GM18508 (cell line): ENCODE results near the gene IMMP2L.

Experiments used
- ATAC-seq: cut with Tn5 transposase; IDR thresholded peaks from one replicate; pipeline ENCODE4 v1.9.1; 2021; ENCODE audit warnings: moderate number of reproducible peaks; ENCODE audit not compliant: insufficient read depth, unreplicated experiment

The IMMP2L gene

DNA sequence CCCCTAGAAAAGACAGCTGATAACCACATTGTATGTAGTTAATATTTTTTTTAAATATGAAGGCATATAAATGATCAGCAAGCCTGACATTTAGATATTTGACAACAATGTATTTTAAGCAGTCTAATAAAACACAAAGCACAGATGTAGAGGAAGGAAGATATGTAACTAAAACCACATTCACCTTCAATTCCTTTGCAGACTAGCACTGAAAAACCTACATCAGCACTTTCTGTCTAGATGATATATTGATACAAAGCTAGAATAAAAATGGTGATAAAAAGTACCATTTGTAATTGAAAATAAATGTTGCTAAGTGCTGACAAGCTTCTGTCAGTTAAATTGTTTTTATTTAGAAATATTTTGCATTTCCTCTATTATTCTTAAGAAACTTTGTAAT is 153.6 kb downstream of the IMMP2L start:
- no peak for ATAC-seq

DNA sequence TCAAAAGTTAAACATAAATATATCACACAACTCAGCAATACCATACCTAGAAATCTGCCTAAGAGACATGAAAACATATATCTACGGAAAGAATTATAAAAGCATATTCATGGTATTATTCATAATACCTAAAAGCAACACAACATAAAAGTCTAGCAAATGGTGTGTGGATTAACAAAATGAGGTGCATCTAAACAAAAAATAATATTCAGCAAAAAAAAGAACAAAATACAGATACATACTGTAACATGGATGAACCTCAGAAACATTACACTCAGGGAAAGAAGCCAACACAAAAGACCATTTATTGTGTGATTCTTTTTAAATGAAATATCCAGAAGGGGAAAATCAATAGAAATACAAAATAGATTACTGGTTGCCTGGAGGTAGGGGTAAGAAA is 155.0 kb downstream of the IMMP2L start:
- no peak for ATAC-seq

DNA sequence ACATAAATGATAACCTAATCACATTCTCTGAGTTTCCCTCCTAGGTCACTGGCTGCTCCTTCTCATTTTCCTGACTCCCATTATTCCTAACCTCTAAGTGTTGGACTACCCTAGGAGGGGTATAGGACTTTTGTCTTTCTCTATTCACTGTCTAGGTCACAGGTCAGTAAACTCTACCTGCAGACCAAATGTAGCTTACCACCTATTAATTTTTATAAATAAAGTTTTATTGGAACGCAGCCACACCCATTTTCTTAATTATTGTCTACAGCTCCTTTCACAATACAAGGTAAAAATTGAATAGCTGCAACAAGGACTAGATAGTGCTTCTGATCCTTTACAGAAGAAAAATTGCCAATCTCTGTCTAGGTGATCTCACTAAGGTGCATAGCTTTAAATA is 156.7 kb downstream of the IMMP2L start:
- ATAC-seq = no peak

DNA sequence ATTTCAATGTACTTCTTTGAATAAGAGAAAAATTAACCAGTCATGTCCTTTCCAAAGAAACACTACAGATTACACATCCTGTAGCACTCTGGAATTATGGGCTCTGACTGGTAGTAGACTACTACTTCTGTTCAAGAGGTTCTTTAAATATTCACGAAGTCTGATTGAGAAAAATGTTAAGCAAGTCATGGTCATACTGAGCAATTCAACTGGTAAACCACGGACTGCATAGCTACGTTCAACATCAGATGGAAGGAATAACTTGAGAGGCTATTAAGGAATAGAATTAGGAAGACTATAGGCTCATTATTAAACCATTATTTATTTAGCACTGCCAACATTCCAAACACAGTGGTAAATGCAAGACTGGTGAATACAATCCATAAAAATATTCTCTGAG is 160.8 kb downstream of the IMMP2L start:
- no peak for ATAC-seq

DNA sequence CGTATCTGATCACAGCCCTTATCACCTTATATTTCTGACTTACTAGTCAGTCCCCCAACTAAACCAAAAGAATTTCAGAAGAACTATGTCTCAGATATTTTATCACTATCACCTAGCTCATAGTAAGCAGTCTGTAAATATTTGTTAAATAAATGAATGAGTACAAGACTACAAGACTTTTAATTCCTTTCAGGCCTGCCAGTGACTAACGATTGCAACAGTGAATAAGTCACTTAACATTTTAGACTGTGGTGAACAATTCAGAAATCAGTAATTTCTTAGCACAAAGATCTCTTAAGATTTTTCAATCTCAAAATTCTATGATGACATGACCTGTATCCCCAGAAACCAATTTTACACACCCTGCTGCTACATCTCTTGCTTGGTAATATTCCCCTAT is 162.2 kb downstream of the IMMP2L start:
- ATAC-seq = no peak

DNA sequence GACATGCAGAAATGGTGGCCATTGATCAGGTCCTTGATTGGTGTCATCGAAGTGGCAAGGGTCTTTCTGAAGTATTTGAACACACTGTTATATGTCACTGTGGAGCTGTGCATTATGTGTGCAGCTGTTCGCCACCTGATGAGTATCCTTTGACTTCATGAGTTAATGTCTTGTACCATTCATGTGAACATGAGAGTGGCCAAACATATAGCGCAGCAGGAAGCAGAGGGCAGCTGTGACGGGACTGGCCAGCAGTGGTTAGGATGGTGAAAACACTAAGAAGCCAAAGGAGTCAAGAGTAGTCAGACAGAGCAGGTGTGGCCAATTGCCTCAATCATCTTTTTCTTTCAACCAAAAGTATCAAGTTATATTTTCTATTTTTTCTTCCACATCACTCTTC is 167.4 kb downstream of the IMMP2L start:
- no peak for ATAC-seq

DNA sequence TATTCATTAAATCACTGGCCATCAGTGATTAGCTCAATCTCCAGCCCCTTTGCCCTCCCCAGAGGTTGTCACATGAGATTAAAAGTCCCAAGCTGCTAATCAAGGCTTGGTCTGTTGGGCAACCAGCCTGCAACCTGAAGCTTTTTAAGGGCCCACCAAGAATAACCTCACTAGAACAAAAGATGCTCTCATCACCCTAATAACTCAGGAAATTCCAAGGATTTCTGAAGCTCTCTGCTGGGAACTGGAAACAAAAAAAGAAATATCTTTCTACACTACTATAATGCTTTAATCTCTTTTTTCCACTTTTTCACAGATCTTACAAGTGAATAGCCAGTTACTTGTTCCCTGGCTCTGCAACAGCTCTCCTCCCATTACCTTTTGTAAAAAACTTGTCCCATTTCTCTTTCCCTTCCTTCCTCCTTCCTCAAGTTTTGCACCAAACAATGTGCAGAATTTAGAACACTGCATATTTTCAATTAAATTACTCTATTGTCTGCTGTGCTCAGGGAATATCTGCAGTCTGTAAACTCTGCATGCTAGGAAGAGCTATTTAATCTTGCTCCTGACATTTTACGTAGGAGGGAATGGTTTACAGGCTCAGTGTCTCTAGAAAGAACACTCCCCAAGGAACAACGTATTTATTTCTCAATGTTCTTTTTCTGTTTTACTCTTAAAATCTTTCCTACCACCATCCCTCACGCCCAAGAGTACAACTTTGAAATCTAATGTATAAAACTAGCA is 169.1 kb downstream of the IMMP2L start:
- ATAC-seq = no peak

DNA sequence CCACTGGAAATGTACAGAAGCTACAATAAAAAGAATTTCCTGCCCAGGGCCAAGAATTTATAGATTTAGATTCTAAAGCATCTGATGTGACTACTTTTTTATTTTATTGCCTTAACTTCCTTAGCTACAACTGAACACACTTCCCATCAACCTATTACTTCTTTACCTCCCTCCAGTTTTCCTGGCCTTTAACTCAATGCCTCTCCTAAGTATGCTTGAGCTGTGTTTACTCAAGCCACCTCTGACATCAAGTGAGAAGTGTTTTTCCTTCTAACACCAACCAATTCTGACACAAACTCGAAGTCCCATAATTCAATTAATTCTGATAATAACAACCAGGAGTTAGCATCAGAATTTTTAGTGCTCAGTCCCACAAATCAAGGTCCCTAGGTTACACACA is 170.0 kb downstream of the IMMP2L start:
- no peak for ATAC-seq

DNA sequence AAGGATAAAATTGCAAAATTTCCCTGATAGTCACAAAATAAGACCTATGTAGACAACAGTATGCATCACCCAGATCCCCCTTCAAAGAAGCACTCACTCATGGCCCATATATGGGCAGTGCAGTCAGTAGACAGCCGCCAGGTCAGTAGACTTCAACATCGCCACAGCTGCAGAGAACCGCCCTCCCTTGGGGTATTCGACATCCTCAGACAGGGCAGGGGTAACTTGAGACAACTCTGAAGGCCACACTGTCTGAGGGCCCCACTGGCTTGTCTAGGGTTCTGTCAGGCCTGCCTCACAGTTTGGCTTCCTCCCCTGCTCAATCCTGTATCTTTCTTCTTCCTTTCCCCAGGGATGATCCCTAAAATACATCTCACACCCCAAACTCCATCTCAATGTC is 172.3 kb downstream of the IMMP2L start:
- no peak for ATAC-seq

DNA sequence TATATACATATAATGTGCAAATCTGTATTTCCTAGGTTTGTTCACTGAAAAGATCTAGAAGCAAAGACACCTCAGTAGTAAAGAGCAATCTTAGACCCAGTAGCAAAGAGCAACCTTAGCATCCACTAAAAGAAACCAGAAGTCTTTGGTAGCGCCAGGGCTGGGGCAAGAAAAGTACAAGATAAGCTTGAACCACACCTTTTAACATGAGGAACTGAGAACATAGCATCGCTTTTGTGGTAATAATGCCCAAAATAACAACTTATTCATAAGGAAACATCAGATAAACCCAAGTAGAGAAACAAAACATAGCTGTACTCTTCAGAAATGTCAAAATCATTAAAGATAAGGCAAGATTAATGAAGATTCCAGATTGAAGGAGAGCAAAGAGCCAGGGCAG is 173.4 kb downstream of the IMMP2L start:
- peak; percentile 87 for ATAC-seq

DNA sequence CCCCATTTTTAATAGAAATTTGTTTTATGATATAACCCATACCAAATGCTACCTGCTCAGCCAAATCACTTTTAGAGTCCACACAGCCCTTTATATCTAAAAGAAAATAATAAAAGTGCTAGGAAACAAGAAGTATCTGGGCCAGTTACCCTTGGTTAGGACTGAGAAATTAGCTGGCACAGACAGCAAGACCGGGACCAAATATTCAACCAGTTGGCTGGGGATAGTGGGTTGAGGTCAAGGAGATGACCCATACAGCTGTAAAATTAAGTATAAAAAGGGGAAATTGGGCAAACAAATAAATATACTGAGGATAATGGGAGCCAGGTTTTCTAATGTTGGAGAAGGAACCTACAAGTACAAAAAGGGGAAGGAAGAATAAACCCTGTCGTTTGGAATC is 174.3 kb downstream of the IMMP2L start:
- no peak for ATAC-seq

DNA sequence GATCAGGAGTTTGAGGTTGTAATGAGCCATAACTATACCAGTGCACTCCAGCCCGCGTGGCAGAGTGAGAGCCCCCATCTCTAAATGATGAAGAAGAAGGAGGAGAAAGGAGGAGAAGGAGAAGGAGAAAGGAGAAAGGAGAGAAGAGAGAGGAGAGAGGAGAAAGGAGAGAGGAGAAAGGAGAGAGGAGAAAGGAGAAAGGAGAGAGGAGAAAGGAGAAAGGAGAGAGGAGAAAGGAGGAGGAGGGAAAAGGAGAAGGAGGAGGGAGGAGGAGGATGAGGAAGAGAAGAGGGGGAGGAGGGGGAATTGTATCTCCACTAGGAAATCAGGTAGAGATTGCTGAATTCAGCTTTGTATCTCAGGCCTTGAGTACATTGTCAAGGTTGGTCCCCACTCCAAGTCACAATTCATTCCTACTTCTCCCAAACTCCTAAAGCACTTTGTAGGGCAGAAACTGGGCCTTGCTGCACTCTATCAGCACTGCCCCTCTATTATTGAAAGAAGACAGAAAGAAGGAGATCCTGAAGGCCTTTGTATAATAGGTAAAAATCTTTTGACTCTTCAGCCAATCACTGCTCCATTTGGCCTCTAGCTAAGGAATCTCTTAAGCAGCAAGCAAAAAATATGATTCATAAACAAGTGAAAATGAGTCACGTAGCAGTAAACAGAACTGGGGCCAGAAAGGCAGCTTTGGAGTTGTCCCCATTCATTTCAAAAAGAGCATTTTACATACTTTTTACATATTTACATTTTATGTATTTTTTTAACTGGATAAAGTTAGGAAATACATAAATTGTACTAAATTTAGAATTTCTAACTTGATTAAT is 178.0 kb downstream of the IMMP2L start:
- no peak for ATAC-seq

DNA sequence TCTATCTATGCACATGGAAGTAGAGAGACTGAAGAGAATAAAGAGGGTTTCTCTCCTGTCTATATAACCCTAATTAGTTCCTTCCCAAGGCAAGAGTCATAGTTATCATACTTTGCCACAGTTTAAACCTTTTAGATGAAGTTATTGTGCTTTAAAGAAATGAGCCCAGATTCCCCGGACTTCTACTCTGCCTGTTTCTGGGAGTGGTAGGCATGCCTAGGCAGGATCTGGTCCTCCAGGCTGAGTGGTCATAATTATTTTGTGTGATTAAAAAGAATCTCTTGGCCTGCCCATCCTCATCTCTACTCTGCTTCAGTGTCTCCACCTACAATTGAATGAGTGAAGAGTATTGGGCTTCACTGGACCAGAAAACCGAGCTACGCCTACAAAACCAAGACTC is 179.2 kb downstream of the IMMP2L start:
- no peak for ATAC-seq

DNA sequence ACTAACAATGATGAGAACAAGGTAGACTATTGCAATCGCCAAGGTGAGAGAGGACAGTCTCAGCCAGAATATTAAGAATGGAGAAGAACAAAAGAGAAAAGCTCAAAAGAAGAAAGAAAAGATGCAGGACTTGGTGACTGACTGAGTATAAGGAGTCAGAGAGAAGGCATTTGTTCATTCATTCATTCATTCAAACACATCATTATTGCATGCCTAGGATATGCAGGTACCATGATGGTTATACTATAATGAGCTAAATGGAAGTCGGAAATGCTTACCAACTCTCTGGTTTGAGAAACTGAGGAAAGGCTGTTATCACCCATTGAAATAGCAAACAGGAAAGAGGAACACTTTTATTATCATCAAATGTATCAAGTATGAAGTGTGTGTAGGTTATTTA is 180.7 kb downstream of the IMMP2L start:
- ATAC-seq = no peak

DNA sequence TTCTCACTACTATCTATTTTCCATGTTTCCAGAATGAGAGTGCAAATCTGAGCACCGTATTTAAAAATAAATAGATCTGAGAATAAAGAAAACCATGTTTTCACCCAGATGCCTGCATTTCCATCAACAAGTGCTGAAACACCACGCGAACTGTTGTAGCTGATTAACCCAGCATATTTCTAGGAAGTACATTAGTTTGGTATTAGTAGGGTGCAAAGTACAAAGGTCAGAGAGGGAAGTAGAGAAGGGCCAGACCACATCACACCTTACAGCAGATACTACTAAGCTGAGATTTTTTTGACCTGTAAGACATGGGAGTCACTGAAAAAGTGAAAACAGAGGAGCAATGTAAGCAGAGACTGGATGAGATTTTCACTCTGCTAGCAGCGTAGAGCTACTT is 181.3 kb downstream of the IMMP2L start:
- peak; percentile 80 for ATAC-seq

DNA sequence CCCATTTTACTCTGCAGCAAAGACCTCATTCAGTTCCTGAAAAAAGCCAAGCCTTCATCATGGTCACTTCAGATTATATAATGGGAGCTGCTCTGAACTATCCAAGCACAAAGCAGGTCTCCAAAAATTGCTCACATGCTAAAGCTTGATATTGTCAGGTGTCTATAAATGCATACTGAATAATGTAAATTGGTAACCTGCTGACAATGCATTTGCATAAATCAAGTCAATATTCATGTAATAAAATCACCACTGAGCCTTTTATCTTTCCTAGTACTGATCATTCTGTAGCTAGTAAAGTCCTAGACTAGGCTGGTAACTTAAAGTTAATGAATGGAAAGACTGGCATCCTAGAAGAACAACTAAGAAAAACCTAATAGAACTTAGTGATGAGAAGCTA is 188.3 kb downstream of the IMMP2L start:
- ATAC-seq = no peak

DNA sequence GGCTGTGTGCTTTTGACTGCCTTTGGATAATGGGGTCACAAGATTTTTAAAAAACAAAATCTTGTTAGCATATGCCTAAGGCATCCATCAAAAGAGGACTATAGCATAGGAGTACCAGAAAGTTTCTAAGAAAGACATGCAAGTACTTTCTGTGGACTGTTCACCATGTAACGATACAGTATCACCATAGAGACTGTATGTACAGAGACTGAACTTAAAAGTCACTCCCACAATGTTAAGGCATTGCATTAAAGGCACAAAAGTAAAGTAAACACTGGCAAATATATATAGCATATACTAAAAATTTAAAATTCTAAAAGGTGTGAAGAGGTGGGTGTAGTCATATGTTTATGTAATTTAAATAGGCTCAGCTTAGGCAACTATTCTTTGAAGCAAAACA is 190.9 kb downstream of the IMMP2L start:
- ATAC-seq = no peak

DNA sequence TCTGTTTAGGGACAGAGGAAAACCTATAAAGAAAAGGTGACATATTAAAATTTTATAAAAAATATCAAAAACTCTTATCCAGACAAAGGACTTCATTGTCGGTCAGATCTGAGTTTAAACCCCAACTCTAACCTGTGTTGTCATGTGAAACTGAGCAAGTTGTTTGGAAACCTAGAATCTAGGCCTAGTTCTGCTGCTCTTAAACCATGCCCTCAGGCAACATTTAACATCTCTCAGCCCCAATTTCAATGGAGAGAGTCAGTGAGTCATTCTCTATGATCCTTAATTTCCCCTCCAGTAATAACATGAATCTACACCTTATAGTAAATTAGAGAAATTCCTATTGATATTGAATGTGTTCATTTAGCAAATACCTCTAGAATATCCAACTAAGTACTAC is 192.3 kb downstream of the IMMP2L start:
- ATAC-seq = no peak

DNA sequence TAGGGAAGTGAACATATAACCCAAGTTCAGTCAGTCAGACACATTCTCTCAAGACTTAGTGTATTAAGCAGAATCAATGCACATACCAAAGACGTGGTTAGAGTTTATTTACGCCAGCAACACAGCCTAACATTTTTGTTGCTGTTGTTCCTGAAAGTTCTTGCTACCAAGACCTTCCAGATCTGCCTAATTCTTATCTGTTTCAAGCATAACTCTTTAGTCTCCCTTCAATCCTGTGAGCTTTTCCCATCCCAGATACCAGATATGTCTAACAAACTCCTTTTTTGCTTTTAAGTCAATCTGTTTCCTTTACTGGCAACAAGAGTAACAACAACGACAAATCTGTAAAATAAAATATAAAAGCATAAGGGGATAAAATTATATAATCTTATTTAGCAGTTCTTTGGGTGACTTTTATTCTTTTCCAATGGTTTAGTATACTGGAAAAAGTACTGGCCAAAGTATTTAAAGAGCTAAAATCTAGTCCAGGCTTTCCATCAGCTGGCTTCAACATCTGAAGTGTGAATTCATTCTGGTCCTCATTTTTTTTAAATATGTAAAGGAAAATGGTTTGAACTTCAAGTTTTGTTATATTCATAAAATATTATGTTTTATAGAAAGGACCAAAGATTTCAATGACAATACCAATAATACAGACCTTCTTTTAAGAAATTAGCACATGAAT is 193.8 kb downstream of the IMMP2L start:
- no peak for ATAC-seq

DNA sequence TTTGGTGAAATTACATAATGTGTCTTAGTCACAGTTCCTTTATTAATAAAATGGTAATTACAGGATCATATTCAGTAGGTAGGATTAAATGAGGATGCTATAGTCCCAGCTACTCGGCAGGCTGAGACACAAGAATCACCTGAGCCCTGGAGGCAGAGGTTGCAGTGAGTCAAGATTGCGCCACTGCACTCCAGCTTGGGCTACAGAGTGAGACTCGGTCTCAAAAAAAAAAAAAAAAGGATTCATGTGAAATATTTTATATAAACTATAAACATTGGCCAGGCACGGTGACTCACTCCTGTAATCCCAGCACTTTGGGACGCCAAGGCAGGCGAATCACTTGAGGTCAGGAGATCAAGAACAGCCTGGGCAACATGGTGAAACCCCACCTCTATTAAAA is 197.9 kb downstream of the IMMP2L start:
- no peak for ATAC-seq

DNA sequence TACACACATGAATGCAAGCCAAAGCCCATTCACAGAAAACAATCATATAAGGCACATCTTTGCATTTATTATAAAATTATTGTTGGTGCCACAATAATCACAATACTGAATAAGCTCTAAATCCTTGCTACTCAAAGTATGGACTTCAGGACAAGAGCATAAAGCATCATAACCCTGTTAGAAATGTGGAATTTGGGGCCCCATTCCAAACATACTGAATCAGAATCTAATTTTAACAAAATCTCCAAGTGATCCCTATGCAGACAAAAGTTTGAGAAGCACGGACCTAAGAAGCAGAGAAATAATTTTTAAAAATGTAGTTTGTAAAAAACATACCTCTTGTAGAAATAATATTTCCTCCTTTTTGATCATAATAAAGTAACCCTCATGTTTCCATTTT is 199.2 kb downstream of the IMMP2L start:
- no peak for ATAC-seq
